H1 (cell line): ENCODE measurements around the gene HDAC11. TPM values are rescaled to one million over a fixed set of nuclear protein-coding genes. Genes with fewer than 3 reads are reported as not detected.

Source experiments
- CTCF ChIA-PET: fragments of 300-600 bp; sonication (Branson Sonifier 250); formaldehyde crosslinking; loops from one replicate; lab custom pipeline; 2021; ENCODE audit not compliant: partially characterized antibody; lab: Charles Lee
- POLR2A ChIA-PET: fragments of 300-600 bp; sonication (Branson Sonifier 250); formaldehyde crosslinking; loops from one replicate; lab custom pipeline; 2021; ENCODE audit warnings: inconsistent platforms; ENCODE audit not compliant: partially characterized antibody; lab: Charles Lee
- DNase-seq, 2 experiments: peaks; one replicate each; pipeline versions ENCODE4 v3.0.0 to v3.0.0-alpha.2; 2010 to 2022; ENCODE audit warnings: low spot score in 2 of 2, low read depth in 1 of 2, mixed read lengths in 1 of 2
- FAIRE-seq: peaks from 2 replicates; lab custom pipeline; 2011; peaks lifted over from hg19 to GRCh38; lab: Jason Lieb, UNC
- H2AFZ ChIP-seq: 2 replicates; pipeline ENCODE4 v1.8.1; 2012; ENCODE audit warnings: low read length, inconsistent platforms
- H2AK5ac ChIP-seq: 2 replicates; pipeline ENCODE4 v1.6.1; 2013; ENCODE audit warnings: low read depth, low read length
- H2BK120ac ChIP-seq: replicated peaks from 2 replicates; pipeline ENCODE3; 2013; ENCODE audit warnings: low read depth, low read length, inconsistent platforms
- H2BK12ac ChIP-seq: 2 replicates; pipeline ENCODE4 v1.6.1; 2013; ENCODE audit warnings: low read depth, low read length
- H2BK15ac ChIP-seq: 2 replicates; pipeline ENCODE4 v1.6.1; 2013; ENCODE audit warnings: low read length
- H2BK20ac ChIP-seq: 2 replicates; pipeline ENCODE4 v1.6.1; 2013; ENCODE audit warnings: low read length
- H2BK5ac ChIP-seq: 2 replicates; pipeline ENCODE4 v1.6.1; 2013; ENCODE audit warnings: low read depth, low read length
- H3K14ac ChIP-seq: 2 replicates; pipeline ENCODE4 v1.6.1; 2013; ENCODE audit warnings: inconsistent platforms; ENCODE audit not compliant: insufficient read length
- H3K18ac ChIP-seq: 2 replicates; pipeline ENCODE4 v1.6.1; 2013; ENCODE audit warnings: low read length; ENCODE audit errors: extremely low read depth
- H3K23ac ChIP-seq: 2 replicates; pipeline ENCODE4 v1.6.1; 2013; ENCODE audit warnings: inconsistent platforms; ENCODE audit not compliant: insufficient read length
- H3K23me2 ChIP-seq: 2 replicates; pipeline ENCODE4 v1.6.1; 2013; ENCODE audit warnings: low read depth, low read length
- H3K27ac ChIP-seq: 2 replicates; pipeline ENCODE4 v1.6.1; 2011; ENCODE audit warnings: low read depth, low read length, inconsistent platforms
- H3K27me3 ChIP-seq, 4 experiments: replicated peaks in 1 of 4; 1 replicate in 1 of 4; 2 replicates in 3 of 4; pipeline versions ENCODE4 v1.6.1 to v1.8.1; 2011 to 2013; ENCODE audit warnings: low read length in 3 of 4, mild to moderate bottlenecking in 3 of 4, inconsistent platforms in 2 of 4, mixed read lengths in 2 of 4, moderate library complexity in 1 of 4; ENCODE audit not compliant: control insufficient read depth in 3 of 4, insufficient read depth in 3 of 4; ENCODE audit errors: extremely low read depth in 1 of 4
- H3K36me3 ChIP-seq, 4 experiments: 2 replicates each; pipeline versions ENCODE4 v1.6.1 to v1.8.1; 2011 to 2013; ENCODE audit warnings: mild to moderate bottlenecking in 4 of 4, low read length in 3 of 4, moderate library complexity in 2 of 4, control low read depth in 1 of 4, inconsistent platforms in 1 of 4; ENCODE audit not compliant: insufficient read depth in 4 of 4, control insufficient read depth in 2 of 4
- H3K4ac ChIP-seq: replicated peaks from 2 replicates; pipeline ENCODE3; 2013; ENCODE audit warnings: low read length, low read depth, mixed read lengths, inconsistent platforms; ENCODE audit not compliant: insufficient read length
- H3K4me1 ChIP-seq, 4 experiments: replicated peaks in 1 of 4; 1 replicate in 1 of 4; 2 replicates in 3 of 4; pipeline versions ENCODE4 v1.6.1 to v1.8.1; 2011 to 2013; ENCODE audit warnings: low read length in 3 of 4, inconsistent platforms in 2 of 4, mixed read lengths in 1 of 4; ENCODE audit not compliant: insufficient read depth in 4 of 4, control insufficient read depth in 3 of 4
- H3K4me2 ChIP-seq, 2 experiments: 2 replicates each; pipeline versions ENCODE4 v1.6.1 to v1.8.1; 2011 to 2013; ENCODE audit warnings: low read depth in 2 of 2, low read length in 2 of 2, control low read depth in 1 of 2, inconsistent platforms in 1 of 2, mild to moderate bottlenecking in 1 of 2; ENCODE audit not compliant: insufficient read depth in 1 of 2
- H3K4me3 ChIP-seq, 4 experiments: fragments of 200-600, 300-600 bp in 1 of 4; sonication (generic), shearing (Covaris generic), sonication (Bioruptor Twin) in 1 of 4; 2 replicates each; pipeline versions ENCODE4 v1.5.1 to v1.8.1; 2011 to 2016; ENCODE audit warnings: low read length in 4 of 4, low read depth in 3 of 4, control low read depth in 2 of 4, inconsistent platforms in 2 of 4, mild to moderate bottlenecking in 2 of 4, mixed read lengths in 1 of 4, moderate library complexity in 1 of 4; ENCODE audit not compliant: insufficient read depth in 2 of 4; ENCODE audit errors: extremely low read depth in 1 of 4
- H3K56ac ChIP-seq: replicated peaks from 2 replicates; pipeline ENCODE3; 2013; ENCODE audit warnings: low read depth, mild to moderate bottlenecking, mixed read lengths, low read length, inconsistent platforms; ENCODE audit not compliant: insufficient read length
- H3K79me1 ChIP-seq: 2 replicates; pipeline ENCODE4 v1.6.1; 2013; ENCODE audit warnings: low read depth, low read length, control low read depth
- H3K79me2 ChIP-seq, 2 experiments: 2 replicates each; pipeline versions ENCODE4 v1.6.1 to v1.8.1; 2012 to 2013; ENCODE audit warnings: low read length in 2 of 2, mild to moderate bottlenecking in 2 of 2, inconsistent platforms in 1 of 2; ENCODE audit not compliant: insufficient read depth in 2 of 2, control insufficient read depth in 1 of 2
- H3K9ac ChIP-seq, 4 experiments: replicated peaks in 1 of 4; 1 replicate in 1 of 4; 2 replicates in 3 of 4; pipeline versions ENCODE4 v1.6.1 to v1.8.1; 2011 to 2013; ENCODE audit warnings: low read depth in 3 of 4, low read length in 3 of 4, control low read depth in 2 of 4, mild to moderate bottlenecking in 2 of 4, moderate library complexity in 2 of 4, inconsistent platforms in 1 of 4; ENCODE audit errors: extremely low read depth in 1 of 4
- H3K9me3 ChIP-seq, 2 experiments: 2 replicates each; pipeline versions ENCODE4 v1.6.1 to v1.8.1; 2012 to 2013; ENCODE audit warnings: mild to moderate bottlenecking in 2 of 2, moderate library complexity in 2 of 2, control low read depth in 1 of 2, inconsistent platforms in 1 of 2, low read depth in 1 of 2, low read length in 1 of 2, mixed read lengths in 1 of 2; ENCODE audit not compliant: insufficient read depth in 2 of 2
- H4K20me1 ChIP-seq, 2 experiments: replicated peaks in 1 of 2; 2 replicates each; pipeline versions ENCODE3 to v1.8.1; 2011 to 2013; ENCODE audit warnings: inconsistent platforms in 2 of 2, low read length in 2 of 2, mild to moderate bottlenecking in 1 of 2; ENCODE audit not compliant: insufficient read depth in 2 of 2, control insufficient read depth in 1 of 2
- H4K5ac ChIP-seq: 2 replicates; pipeline ENCODE4 v1.6.1; 2013; ENCODE audit warnings: low read length, low read depth, mixed read lengths, inconsistent platforms; ENCODE audit not compliant: insufficient read length
- H4K8ac ChIP-seq: 2 replicates; pipeline ENCODE4 v1.8.0; 2013; ENCODE audit warnings: mild to moderate bottlenecking, moderate library complexity, low read length, inconsistent platforms; ENCODE audit not compliant: insufficient read depth; ENCODE audit errors: extremely low read depth
- H4K91ac ChIP-seq: replicated peaks from 2 replicates; pipeline ENCODE3; 2013; ENCODE audit warnings: low read length, mixed read lengths, inconsistent platforms; ENCODE audit not compliant: insufficient read length
- CBX8 ChIP-seq: fragments of 300-800, 300-1000 bp; sonication (generic); IDR thresholded peaks from 2 replicates; pipeline ENCODE4 v1.7.1; 2016; ENCODE audit warnings: low read depth, low read length, borderline replicate concordance
- CTCF ChIP-seq, 3 experiments: IDR thresholded peaks; 1 replicate in 2 of 3; 2 replicates in 1 of 3; pipeline versions ENCODE4 v1.5.1 to v1.6.1; 2011; ENCODE audit warnings: low read length in 3 of 3, mild to moderate bottlenecking in 3 of 3, inconsistent platforms in 2 of 3, low read depth in 1 of 3, moderate library complexity in 1 of 3; ENCODE audit not compliant: insufficient read depth in 1 of 3; ENCODE audit errors: control extremely low read depth in 1 of 3
- EGR1 ChIP-seq: IDR thresholded peaks from 2 replicates; pipeline ENCODE4 v1.6.1; 2011; ENCODE audit warnings: low read depth, low read length, borderline replicate concordance
- GTF2F1 ChIP-seq: IDR thresholded peaks from 2 replicates; pipeline ENCODE4 v1.6.1; 2012; ENCODE audit warnings: low read depth, low read length, improper control_type of control experiment, borderline replicate concordance
- JUND ChIP-seq: IDR thresholded peaks from 2 replicates; pipeline ENCODE4 v1.6.1; 2011; ENCODE audit warnings: mild to moderate bottlenecking, improper control_type of control experiment, low read length
- KDM1A ChIP-seq: fragments of 200-600, 300-600 bp; sonication (generic); IDR thresholded peaks from 2 replicates; pipeline ENCODE4 v1.7.1; 2016; ENCODE audit warnings: mild to moderate bottlenecking, low read length, borderline replicate concordance
- KDM5A ChIP-seq: fragments of 200-600 bp; IDR thresholded peaks from 2 replicates; pipeline ENCODE4 v1.7.1; 2012; ENCODE audit warnings: mild to moderate bottlenecking, low read length, inconsistent platforms, mixed read lengths
- PHF8 ChIP-seq: fragments of 200-600 bp; sonication (generic); conservative IDR thresholded peaks from 2 replicates; pipeline ENCODE4 v1.7.1; 2012; ENCODE audit warnings: low read depth, mild to moderate bottlenecking, inconsistent platforms, low read length, moderate library complexity
- RFX5 ChIP-seq: IDR thresholded peaks from 2 replicates; pipeline ENCODE4 v1.6.1; 2011; ENCODE audit warnings: low read depth, low read length, improper control_type of control experiment, borderline replicate concordance
- SP4 ChIP-seq: IDR thresholded peaks from 2 replicates; pipeline ENCODE4 v1.6.1; 2012; ENCODE audit warnings: low read length, inconsistent platforms
- SRF ChIP-seq: IDR thresholded peaks from 2 replicates; pipeline ENCODE4 v1.6.1; 2011; ENCODE audit warnings: mild to moderate bottlenecking, low read depth, low read length, moderate library complexity
- WGBS, 2 experiments: shearing (Covaris generic) in 1 of 2; methylation state at CpG; one replicate each; pipeline versions ENCODE4 v1.1.6 to v1.1.7; 2013 to 2015; ENCODE audit warnings: low lambda C conversion rate in 2 of 2, mixed read lengths in 2 of 2, inconsistent platforms in 1 of 2, low coverage in 1 of 2, missing lambda C conversion rate in 1 of 2; ENCODE audit not compliant: insufficient replicate concordance in 2 of 2, insufficient coverage in 1 of 2, insufficient read length in 1 of 2; ENCODE audit errors: extremely low coverage in 1 of 2, missing lambda C conversion rate in 1 of 2; 5-methylcytosine and 5-hydroxymethylcytosine counted together
- polyA plus RNA-seq, 7 experiments: library from polyadenylated mRNA; depleted of rRNA in 3 of 7; stranded (reverse) in 5 of 7; unstranded in 2 of 7; fragments of >200 nt in 5 of 7; fragments of 200-250 nt in 2 of 7; gene quantifications; 1 replicate in 5 of 7; 2 replicates in 1 of 7; 4 replicates in 1 of 7; pipeline versions ENCODE4 v1.2.1 to v1.2.3, GENCODE V29; 2011 to 2013; ENCODE audit warnings: missing spikeins in 2 of 7, mixed read lengths in 2 of 7
- total RNA-seq: library from RNA; stranded (reverse); fragmentation: NEBNext Ultra II Directional; extraction: Animal tissue kit (Norgen Biotek cat#: 25700); gene quantifications from 2 replicates; pipeline ENCODE4 v1.2.1, GENCODE V29; 2021

HDAC11 gene
- total and polyA plus RNA-seq, 2 of the 8 experiments (the other 6 are each of a cell fraction or from before 2014, with no cell fraction given), result 6.8 to 7.4 TPM

GRCh38 chr3:13504161-13504831 is 24.2 kb downstream of the HDAC11 start:
- H3K9ac ChIP-seq, result no peak overlapping the region
- no peaks in the 10 kb centered on the region; the same call in 1 of the 2 replicates for H3K23me2 ChIP-seq
- CTCF ChIA-PET, result interaction anchor here (1.1 to 51.2 kb wide), 4 partner anchors 3 to 170 kb away, joined by 3 to 856 read pairs (median 814); partner anchors contain the start of gene FBLN2
- no peak overlapping the region for H2BK20ac ChIP-seq
- H2AK5ac ChIP-seq, result no peak overlapping the region
- POLR2A ChIA-PET, result no interaction called here
- no peak overlapping the region for H3K4me2 ChIP-seq
- no peak overlapping the region for H3K23ac ChIP-seq
- no peak overlapping the region for H3K4me3 ChIP-seq
- no peak overlapping the region for H3K14ac ChIP-seq
- peaks cover 0 to 10% (median 3%) of the 10 kb centered on the region in 4 experiments; a peak in 1 of 7 replicates for H3K4me1 ChIP-seq
- no peak overlapping the region for H3K56ac ChIP-seq
- H3K27me3 ChIP-seq, result no peaks in the 10 kb centered on the region; a peak in 1 of 7 replicates
- H4K5ac ChIP-seq, result no peak overlapping the region
- no peak overlapping the region for H3K27ac ChIP-seq
- no peak overlapping the region for H2BK5ac ChIP-seq
- H3K4ac ChIP-seq, result no peak overlapping the region
- H2BK120ac ChIP-seq, result no peak overlapping the region
- no peak overlapping the region for H4K91ac ChIP-seq
- 92% methylated on average over 23 of the region's 23 CpGs; no CpG with 5 or more reads in 1 of the 2 experiments for WGBS, 2 experiments
- H2AFZ ChIP-seq, result no peak overlapping the region
- peaks cover 0 to 3% of the 10 kb centered on the region in 2 experiments for H4K20me1 ChIP-seq
- no peak overlapping the region for H3K18ac ChIP-seq
- FAIRE-seq (no peak), DNase-seq (no peak)
- H2BK12ac ChIP-seq, result no peak overlapping the region
- H2BK15ac ChIP-seq, result no peak overlapping the region
- peak overlapping the region; percentile 14; the same call in 1 of the 2 replicates for H4K8ac ChIP-seq
- H3K36me3 ChIP-seq, result no peaks in the 10 kb centered on the region
- no peaks in the 10 kb centered on the region for H3K9me3 ChIP-seq
- H3K79me1 ChIP-seq, result no peaks in the 10 kb centered on the region
- H3K79me2 ChIP-seq, result no peaks in the 10 kb centered on the region
- no peak for TF ChIP-seq JUND
- TF ChIP-seq RFX5, result no peak
- no peak for TF ChIP-seq SP4
- TF ChIP-seq CBX8, result no peak
- no peak for TF ChIP-seq SRF
- TF ChIP-seq KDM1A, result no peak
- no peak for TF ChIP-seq GTF2F1
- no peak for TF ChIP-seq EGR1
- no peak for TF ChIP-seq PHF8
- no peak for TF ChIP-seq CTCF (IDR thresholded peaks at IDR 0.05; ENCODE audit: control extremely low read depth in 1 of 3, insufficient read depth in 1 of 3, low read depth in 1 of 3, low read length in 3 of 3)
- TF ChIP-seq KDM5A, result no peak
